Measurements from ENCODE around the gene AKAP1. TPM values are rescaled to one million over a fixed set of nuclear protein-coding genes. Genes with fewer than 3 reads are reported as not detected.

The AKAP1 gene
- polyA plus RNA-seq, 1 donor (not counting 4 experiments of a cell fraction or from before 2014, with no cell fraction given), result 24.1 TPM

GRCh38 chr17:57160624-57161023 lies 75.6 kb downstream of the AKAP1 start:
- Histone ChIP-seq H3K27me3 (ENCODE audit: control insufficient read depth, extremely low read depth, insufficient read depth, low read length) (no peaks in the 10 kb centered on the region), H3K36me3 (ENCODE audit: control insufficient read depth in 2 of 2, extremely low read depth in 1 of 2, insufficient read depth in 2 of 2, low read length in 2 of 2) (no peaks in the 10 kb centered on the region), H3K4me1 (ENCODE audit: control insufficient read depth, extremely low read depth, insufficient read depth, low read length) (no peaks in the 10 kb centered on the region), H3K27ac (ENCODE audit: control insufficient read depth, insufficient read depth, low read length) (no peak overlapping the region), H3K4me3 (ENCODE audit: control insufficient read depth in 2 of 3, extremely low read depth in 1 of 3, insufficient read depth in 2 of 3, low read depth in 1 of 3, low read length in 3 of 3) (no peak overlapping the region), H3K9me1 (ENCODE audit: control insufficient read depth, extremely low read depth, insufficient read depth, low read length) (no peaks in the 10 kb centered on the region), H4K20me1 (ENCODE audit: control insufficient read depth, extremely low read depth, insufficient read depth, low read length) (no peaks in the 10 kb centered on the region), H3K4me2 (ENCODE audit: control insufficient read depth, extremely low read depth, insufficient read depth, low read depth, low read length) (no peak overlapping the region), H2AFZ (ENCODE audit: control insufficient read depth, low read length) (no peak overlapping the region), H3K9ac (ENCODE audit: control insufficient read depth, extremely low read depth, insufficient read depth, low read length) (no peak overlapping the region), H3K9me3 (ENCODE audit: control insufficient read depth, low read depth, low read length) (no peaks in the 10 kb centered on the region), H3K79me2 (ENCODE audit: control insufficient read depth, insufficient read depth, low read length) (no peaks in the 10 kb centered on the region)
- dilution Hi-C loops (cut with MboI; ENCODE audit: extremely low pct_ligation_motif_present, low sequenced_read_pairs), result no loop called here
- DNase-seq (ENCODE audit: low read depth, low spot score), result no peak
- FAIRE-seq, result no peak
- TF ChIP-seq, protein P1, sequence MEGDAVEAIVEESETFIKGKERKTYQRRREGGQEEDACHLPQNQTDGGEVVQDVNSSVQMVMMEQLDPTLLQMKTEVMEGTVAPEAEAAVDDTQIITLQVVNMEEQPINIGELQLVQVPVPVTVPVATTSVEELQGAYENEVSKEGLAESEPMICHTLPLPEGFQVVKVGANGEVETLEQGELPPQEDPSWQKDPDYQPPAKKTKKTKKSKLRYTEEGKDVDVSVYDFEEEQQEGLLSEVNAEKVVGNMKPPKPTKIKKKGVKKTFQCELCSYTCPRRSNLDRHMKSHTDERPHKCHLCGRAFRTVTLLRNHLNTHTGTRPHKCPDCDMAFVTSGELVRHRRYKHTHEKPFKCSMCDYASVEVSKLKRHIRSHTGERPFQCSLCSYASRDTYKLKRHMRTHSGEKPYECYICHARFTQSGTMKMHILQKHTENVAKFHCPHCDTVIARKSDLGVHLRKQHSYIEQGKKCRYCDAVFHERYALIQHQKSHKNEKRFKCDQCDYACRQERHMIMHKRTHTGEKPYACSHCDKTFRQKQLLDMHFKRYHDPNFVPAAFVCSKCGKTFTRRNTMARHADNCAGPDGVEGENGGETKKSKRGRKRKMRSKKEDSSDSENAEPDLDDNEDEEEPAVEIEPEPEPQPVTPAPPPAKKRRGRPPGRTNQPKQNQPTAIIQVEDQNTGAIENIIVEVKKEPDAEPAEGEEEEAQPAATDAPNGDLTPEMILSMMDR (optimal IDR thresholded peaks at IDR 0.05 in 1 of 3, IDR thresholded peaks at IDR 0.05 in 1 of 3, conservative IDR thresholded peaks at IDR 0.05 in 1 of 3; ENCODE audit: extremely low read depth in 1 of 3, insufficient read depth in 2 of 3, low read length in 3 of 3), result no peak
- TF ChIP-seq EZH2 (IDR thresholded peaks at IDR 0.05; ENCODE audit: low read length), result no peak

- peaks cover 3% of the 10 kb centered on the region for H3K4me1 ChIP-seq (ENCODE audit: control insufficient read depth, extremely low read depth, insufficient read depth, low read length)
- no peak overlapping the region for H3K4me2 ChIP-seq (ENCODE audit: control insufficient read depth, extremely low read depth, insufficient read depth, low read depth, low read length)
- DNase-seq (ENCODE audit: low read depth, low spot score) (no peak), FAIRE-seq (no peak)
- H3K4me3 ChIP-seq (ENCODE audit: control insufficient read depth in 2 of 3, extremely low read depth in 1 of 3, insufficient read depth in 2 of 3, low read depth in 1 of 3, low read length in 3 of 3), result no peak overlapping the region
- H3K36me3 ChIP-seq (ENCODE audit: control insufficient read depth in 2 of 2, extremely low read depth in 1 of 2, insufficient read depth in 2 of 2, low read length in 2 of 2), result no peaks in the 10 kb centered on the region
- H4K20me1 ChIP-seq (ENCODE audit: control insufficient read depth, extremely low read depth, insufficient read depth, low read length), result no peaks in the 10 kb centered on the region
- no peaks in the 10 kb centered on the region for H3K27me3 ChIP-seq (ENCODE audit: control insufficient read depth, extremely low read depth, insufficient read depth, low read length)
- no peak overlapping the region for H3K27ac ChIP-seq (ENCODE audit: control insufficient read depth, insufficient read depth, low read length)
- H3K9me1 ChIP-seq (ENCODE audit: control insufficient read depth, extremely low read depth, insufficient read depth, low read length), result no peaks in the 10 kb centered on the region
- dilution Hi-C loops (cut with MboI; ENCODE audit: extremely low pct_ligation_motif_present, low sequenced_read_pairs), result no loop called here
- TF ChIP-seq, protein P1 (optimal IDR thresholded peaks at IDR 0.05 in 1 of 3, IDR thresholded peaks at IDR 0.05 in 1 of 3, conservative IDR thresholded peaks at IDR 0.05 in 1 of 3; ENCODE audit: extremely low read depth in 1 of 3, insufficient read depth in 2 of 3, low read length in 3 of 3), result no peak
- TF ChIP-seq EZH2 (IDR thresholded peaks at IDR 0.05; ENCODE audit: low read length), result no peak
- no peak overlapping the region for H3K9ac ChIP-seq (ENCODE audit: control insufficient read depth, extremely low read depth, insufficient read depth, low read length)
- H3K79me2 ChIP-seq (ENCODE audit: control insufficient read depth, insufficient read depth, low read length), result no peaks in the 10 kb centered on the region
- H2AFZ ChIP-seq (ENCODE audit: control insufficient read depth, low read length), result no peak overlapping the region
- no peaks in the 10 kb centered on the region for H3K9me3 ChIP-seq (ENCODE audit: control insufficient read depth, low read depth, low read length)
Observed at GRCh38 chr17:57164814-57165213, 79.8 kb downstream of the AKAP1 start.
